HFF-Myc (cell line): Measurements from ENCODE around the gene RXRA.

ENCODE experiments used
- DNase-seq: peaks from one replicate; pipeline ENCODE4 v3.0.0-alpha.2; 2011; ENCODE audit warnings: low read depth; ENCODE audit errors: extremely low read depth
- H3K4me3 ChIP-seq: replicated peaks from 2 replicates; pipeline ENCODE4 v1.5.1; 2011; ENCODE audit warnings: low read depth, mild to moderate bottlenecking, control low read depth, low read length
- TF ChIP-seq, protein P1 (sequence below): IDR thresholded peaks from 2 replicates; pipeline ENCODE4 v1.5.1; 2012; ENCODE audit warnings: mild to moderate bottlenecking, low read depth, low read length, control low read depth; ENCODE audit errors: missing control alignments

RXRA gene

DNA sequence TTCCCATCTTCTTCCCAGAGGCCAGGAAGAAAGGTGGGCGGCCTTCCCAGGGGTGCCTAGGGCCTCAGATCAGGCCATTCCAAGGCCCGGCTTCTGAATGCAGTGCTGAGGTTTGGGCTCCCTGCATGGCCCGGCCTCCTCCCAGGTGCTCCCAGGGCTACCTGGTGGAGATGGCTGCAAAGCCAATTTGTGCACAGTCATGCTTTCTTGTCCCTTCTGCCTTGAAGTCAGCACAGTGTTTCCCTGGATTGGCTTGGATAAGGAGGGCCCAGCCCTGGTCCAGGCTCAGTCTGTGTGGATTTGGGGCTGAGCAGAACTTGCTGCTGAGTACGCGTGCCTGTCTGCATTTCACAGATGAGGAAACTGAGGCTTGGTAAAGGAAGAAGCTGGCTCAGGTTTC is 72.5 kb downstream of the RXRA start:
- TF ChIP-seq, protein P1, sequence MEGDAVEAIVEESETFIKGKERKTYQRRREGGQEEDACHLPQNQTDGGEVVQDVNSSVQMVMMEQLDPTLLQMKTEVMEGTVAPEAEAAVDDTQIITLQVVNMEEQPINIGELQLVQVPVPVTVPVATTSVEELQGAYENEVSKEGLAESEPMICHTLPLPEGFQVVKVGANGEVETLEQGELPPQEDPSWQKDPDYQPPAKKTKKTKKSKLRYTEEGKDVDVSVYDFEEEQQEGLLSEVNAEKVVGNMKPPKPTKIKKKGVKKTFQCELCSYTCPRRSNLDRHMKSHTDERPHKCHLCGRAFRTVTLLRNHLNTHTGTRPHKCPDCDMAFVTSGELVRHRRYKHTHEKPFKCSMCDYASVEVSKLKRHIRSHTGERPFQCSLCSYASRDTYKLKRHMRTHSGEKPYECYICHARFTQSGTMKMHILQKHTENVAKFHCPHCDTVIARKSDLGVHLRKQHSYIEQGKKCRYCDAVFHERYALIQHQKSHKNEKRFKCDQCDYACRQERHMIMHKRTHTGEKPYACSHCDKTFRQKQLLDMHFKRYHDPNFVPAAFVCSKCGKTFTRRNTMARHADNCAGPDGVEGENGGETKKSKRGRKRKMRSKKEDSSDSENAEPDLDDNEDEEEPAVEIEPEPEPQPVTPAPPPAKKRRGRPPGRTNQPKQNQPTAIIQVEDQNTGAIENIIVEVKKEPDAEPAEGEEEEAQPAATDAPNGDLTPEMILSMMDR: no peak
- no peak overlapping the region for H3K4me3 ChIP-seq
- no peak for DNase-seq

- DNase-seq: no peak
- no peak overlapping the region for H3K4me3 ChIP-seq
- TF ChIP-seq, protein P1: peak; percentile 64
These were observed 73.3 kb downstream of the RXRA start for GRCh38 chr9:134399435-134400056.

DNA sequence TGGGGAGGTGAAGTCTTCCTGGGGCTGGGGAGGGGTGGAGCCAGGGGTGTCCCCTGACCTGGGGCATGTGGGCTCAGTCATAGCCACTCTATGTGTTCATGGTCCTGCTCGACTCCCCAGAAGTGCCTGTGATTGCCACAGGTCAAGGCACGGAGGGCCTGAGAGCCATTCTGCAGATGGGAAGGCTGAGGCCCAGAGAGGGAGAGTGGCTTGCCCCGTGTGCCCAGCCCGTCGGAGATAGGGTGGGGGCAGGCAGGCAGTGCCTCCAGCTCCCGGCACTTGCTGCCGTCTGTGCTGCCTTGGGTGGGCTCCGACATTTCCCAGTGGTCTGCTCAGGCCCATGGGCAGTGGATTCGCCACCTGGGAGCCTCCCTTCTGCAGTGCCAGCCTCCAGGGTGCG is 74.0 kb downstream of the RXRA start:
- no peak overlapping the region for H3K4me3 ChIP-seq
- TF ChIP-seq, protein P1: no peak
- no peak for DNase-seq

DNA sequence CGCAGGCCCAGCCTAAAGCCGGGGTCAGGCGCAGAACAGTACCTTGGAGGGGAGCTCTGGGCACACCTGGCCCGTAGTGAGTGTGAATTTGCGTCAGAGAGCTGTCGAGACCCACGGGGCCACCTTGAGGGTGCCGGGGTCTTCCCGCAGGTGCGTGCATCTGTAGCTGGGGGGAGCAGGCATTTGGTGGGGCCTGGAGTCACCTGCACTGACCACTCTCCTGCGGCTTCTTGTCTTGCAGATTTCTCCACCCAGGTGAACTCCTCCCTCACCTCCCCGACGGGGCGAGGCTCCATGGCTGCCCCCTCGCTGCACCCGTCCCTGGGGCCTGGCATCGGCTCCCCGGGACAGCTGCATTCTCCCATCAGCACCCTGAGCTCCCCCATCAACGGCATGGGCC is 75.1 kb downstream of the RXRA start:
- DNase-seq: no peak
- H3K4me3 ChIP-seq: no peak overlapping the region
- TF ChIP-seq, protein P1: no peak

GRCh38 chr9:134402182-134402581 is 75.9 kb downstream of the RXRA start:
- DNase-seq: no peak
- TF ChIP-seq, protein P1: no peak
- H3K4me3 ChIP-seq: no peak overlapping the region

DNA sequence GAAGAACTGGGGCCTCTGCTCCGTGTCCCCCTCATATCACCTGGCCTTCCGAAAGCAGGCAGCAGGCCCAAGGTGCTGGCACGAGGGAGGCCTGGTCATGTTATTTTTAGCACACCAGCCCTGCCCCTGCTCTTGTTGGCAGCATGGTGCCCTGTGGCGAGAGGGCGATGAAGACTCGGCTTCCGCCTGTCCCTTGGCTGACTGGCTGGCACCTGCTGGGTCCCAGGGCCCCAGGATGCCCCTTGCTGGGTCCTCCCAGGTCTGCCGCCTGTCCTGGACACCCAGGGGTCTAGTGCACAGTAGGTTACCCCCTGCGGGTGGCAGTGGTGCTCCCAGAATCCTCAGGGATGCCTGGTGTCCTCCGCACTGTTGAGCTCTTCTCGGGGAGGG is 77.0 kb downstream of the RXRA start:
- TF ChIP-seq, protein P1: no peak
- no peak for DNase-seq
- H3K4me3 ChIP-seq: no peak overlapping the region
